ENCODE results near the gene THUMPD3.

Gene THUMPD3

DNA sequence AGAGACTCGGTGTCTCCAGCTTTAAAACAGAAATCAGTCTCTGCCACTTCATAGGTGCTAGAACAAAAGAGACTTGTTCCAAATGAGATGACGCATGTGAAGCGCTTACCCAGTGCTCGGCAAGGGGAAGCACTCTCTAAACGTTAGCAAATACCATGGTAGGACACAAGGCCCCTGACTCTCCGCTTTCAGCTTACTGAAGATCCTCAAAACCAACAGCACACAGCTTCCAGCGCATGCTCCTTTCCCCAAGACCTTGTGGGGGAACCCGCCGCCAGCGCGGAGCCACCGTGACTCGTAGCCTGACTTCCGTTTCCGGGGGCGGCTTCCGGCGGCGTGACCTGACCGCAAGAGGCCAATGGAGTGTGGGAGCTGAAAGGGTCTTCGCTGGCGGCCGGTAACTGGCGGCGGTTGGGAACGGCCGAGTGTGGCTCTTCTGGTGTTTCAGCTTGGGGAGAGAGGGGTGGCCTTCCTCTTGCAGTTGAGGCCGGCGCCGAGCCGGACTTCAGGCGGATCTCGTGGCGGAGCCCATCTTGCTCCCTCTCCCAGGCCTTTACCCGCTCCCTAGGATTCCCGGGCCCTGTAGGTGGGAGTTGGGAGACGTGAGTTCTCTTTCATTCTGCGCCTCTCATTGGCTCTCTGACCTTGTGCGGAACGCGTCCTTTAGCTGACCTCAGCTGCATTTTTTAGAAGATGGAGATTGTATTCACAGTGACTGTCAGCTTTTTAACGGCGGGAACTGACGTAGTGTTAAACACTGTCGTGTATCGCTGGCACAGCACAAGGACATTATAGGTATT, at the start of gene THUMPD3:
THUMPD3 (plus strand) TSS at position 324 of the 800 bp plus-strand sequence. CDS start 2,015 bp downstream, outside the sequence.
- no peaks in the 10 kb centered on the region for H3K4me1 ChIP-seq (ENCODE audit: control insufficient read depth, insufficient read depth, low read length)

GRCh38 chr3:9314796-9315195, 48.1 kb upstream of the THUMPD3 start:
- Histone ChIP-seq H3K9ac (ENCODE audit: low read length) (no peak overlapping the region), H3K4me1 (ENCODE audit: control insufficient read depth, insufficient read depth, low read length) (no peaks in the 10 kb centered on the region), H3K4me3 (ENCODE audit: low read length) (no peak overlapping the region)

More for the DNA sequence above, at the start of gene THUMPD3:
- no peaks in the 10 kb centered on the region for H3K27me3 ChIP-seq (ENCODE audit: control insufficient read depth, insufficient read depth, low read length)
- H3K36me3 ChIP-seq (ENCODE audit: control insufficient read depth, insufficient read depth, low read length): no peaks in the 10 kb centered on the region
- peak within 1 kb of the TSS; percentile 86 for H3K4me3 ChIP-seq (ENCODE audit: low read length)
- no peaks in the 10 kb centered on the region for H3K9me3 ChIP-seq (ENCODE audit: control insufficient read depth, low read length)
- H3K9ac ChIP-seq (ENCODE audit: low read length): peak within 1 kb of the TSS; percentile 86

GRCh38 chr3:9316881-9317361, 45.9 kb upstream of the THUMPD3 start:
- no peak overlapping the region for H3K4me3 ChIP-seq (ENCODE audit: low read length)

More at GRCh38 chr3:9314796-9315195, 48.1 kb upstream of the THUMPD3 start:
- Histone ChIP-seq H3K27me3 (ENCODE audit: control insufficient read depth, insufficient read depth, low read length) (no peaks in the 10 kb centered on the region), H3K9me3 (ENCODE audit: control insufficient read depth, low read length) (no peaks in the 10 kb centered on the region), H3K36me3 (ENCODE audit: control insufficient read depth, insufficient read depth, low read length) (no peaks in the 10 kb centered on the region)

GRCh38 chr3:9322780-9323179, 40.1 kb upstream of the THUMPD3 start:
- no peaks in the 10 kb centered on the region for H3K9me3 ChIP-seq (ENCODE audit: control insufficient read depth, low read length)
- no peak overlapping the region for H3K4me3 ChIP-seq (ENCODE audit: low read length)
- no peaks in the 10 kb centered on the region for H3K36me3 ChIP-seq (ENCODE audit: control insufficient read depth, insufficient read depth, low read length)
- no peak overlapping the region for H3K9ac ChIP-seq (ENCODE audit: low read length)
- no peaks in the 10 kb centered on the region for H3K4me1 ChIP-seq (ENCODE audit: control insufficient read depth, insufficient read depth, low read length)
- no peaks in the 10 kb centered on the region for H3K27me3 ChIP-seq (ENCODE audit: control insufficient read depth, insufficient read depth, low read length)

More at GRCh38 chr3:9316881-9317361, 45.9 kb upstream of the THUMPD3 start:
- no peaks in the 10 kb centered on the region for H3K36me3 ChIP-seq (ENCODE audit: control insufficient read depth, insufficient read depth, low read length)
- H3K9me3 ChIP-seq (ENCODE audit: control insufficient read depth, low read length): no peaks in the 10 kb centered on the region
- no peaks in the 10 kb centered on the region for H3K27me3 ChIP-seq (ENCODE audit: control insufficient read depth, insufficient read depth, low read length)
- H3K9ac ChIP-seq (ENCODE audit: low read length): peak overlapping the region; percentile 68
- no peaks in the 10 kb centered on the region for H3K4me1 ChIP-seq (ENCODE audit: control insufficient read depth, insufficient read depth, low read length)

DNA sequence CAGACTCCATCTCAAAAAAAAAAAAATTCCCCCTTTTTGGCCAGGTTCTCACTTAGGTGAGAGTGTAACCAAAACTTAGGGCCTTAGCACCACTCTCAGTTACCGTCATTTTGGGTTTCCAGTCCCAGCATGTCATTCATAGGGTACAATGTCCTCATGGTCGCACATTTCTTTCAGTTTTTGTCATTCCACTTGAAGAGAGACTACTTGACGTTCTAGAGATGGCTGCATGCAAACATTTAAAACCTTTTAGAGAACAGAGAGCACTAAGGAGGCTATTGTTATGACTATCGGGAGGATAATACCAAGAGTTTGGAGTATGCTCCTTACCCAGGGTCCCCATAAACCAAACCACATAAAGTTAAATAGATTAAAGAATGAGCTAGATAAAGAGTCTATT, 37.9 kb upstream of the THUMPD3 start:
- H3K4me3 ChIP-seq (ENCODE audit: low read length): no peak overlapping the region
- H3K4me1 ChIP-seq (ENCODE audit: control insufficient read depth, insufficient read depth, low read length): no peaks in the 10 kb centered on the region
- no peaks in the 10 kb centered on the region for H3K9me3 ChIP-seq (ENCODE audit: control insufficient read depth, low read length)
- H3K27me3 ChIP-seq (ENCODE audit: control insufficient read depth, insufficient read depth, low read length): no peaks in the 10 kb centered on the region
- no peak overlapping the region for H3K9ac ChIP-seq (ENCODE audit: low read length)
- H3K36me3 ChIP-seq (ENCODE audit: control insufficient read depth, insufficient read depth, low read length): no peaks in the 10 kb centered on the region

GRCh38 chr3:9327578-9327977, 35.3 kb upstream of the THUMPD3 start:
- no peaks in the 10 kb centered on the region for H3K27me3 ChIP-seq (ENCODE audit: control insufficient read depth, insufficient read depth, low read length)
- H3K9ac ChIP-seq (ENCODE audit: low read length): no peak overlapping the region
- H3K9me3 ChIP-seq (ENCODE audit: control insufficient read depth, low read length): no peaks in the 10 kb centered on the region
- H3K4me3 ChIP-seq (ENCODE audit: low read length): no peak overlapping the region
- no peaks in the 10 kb centered on the region for H3K4me1 ChIP-seq (ENCODE audit: control insufficient read depth, insufficient read depth, low read length)
- H3K36me3 ChIP-seq (ENCODE audit: control insufficient read depth, insufficient read depth, low read length): no peaks in the 10 kb centered on the region

DNA sequence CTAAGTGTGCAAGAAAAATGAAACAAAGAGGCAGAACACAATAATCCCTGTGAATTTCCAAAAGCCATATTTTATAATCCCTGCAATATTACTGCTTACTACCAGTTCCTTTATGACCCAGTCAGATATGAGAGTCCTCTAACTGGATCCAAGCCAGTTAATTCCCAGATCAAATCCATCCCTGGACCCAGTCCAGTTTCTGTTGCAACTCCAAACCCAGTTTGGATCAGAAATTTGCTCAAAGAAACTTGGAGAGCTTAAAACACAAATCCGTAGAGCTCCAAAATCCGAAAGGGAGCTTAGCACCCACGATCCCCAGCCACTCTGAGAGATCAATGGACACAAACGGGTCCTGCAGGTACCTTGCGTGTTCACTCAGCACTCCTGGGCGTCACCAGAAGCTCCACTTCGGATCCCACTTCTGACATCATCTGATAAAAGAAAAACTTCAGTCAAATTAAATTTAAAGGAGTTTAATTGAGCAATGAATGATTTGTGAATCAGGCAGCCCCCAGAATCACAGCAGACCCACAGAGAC, 32.6 kb upstream of the THUMPD3 start:
- Histone ChIP-seq H3K9me3 (ENCODE audit: control insufficient read depth, low read length) (no peaks in the 10 kb centered on the region), H3K4me1 (ENCODE audit: control insufficient read depth, insufficient read depth, low read length) (no peaks in the 10 kb centered on the region), H3K9ac (ENCODE audit: low read length) (no peak overlapping the region), H3K36me3 (ENCODE audit: control insufficient read depth, insufficient read depth, low read length) (no peaks in the 10 kb centered on the region), H3K4me3 (ENCODE audit: low read length) (no peak overlapping the region), H3K27me3 (ENCODE audit: control insufficient read depth, insufficient read depth, low read length) (no peaks in the 10 kb centered on the region)

DNA sequence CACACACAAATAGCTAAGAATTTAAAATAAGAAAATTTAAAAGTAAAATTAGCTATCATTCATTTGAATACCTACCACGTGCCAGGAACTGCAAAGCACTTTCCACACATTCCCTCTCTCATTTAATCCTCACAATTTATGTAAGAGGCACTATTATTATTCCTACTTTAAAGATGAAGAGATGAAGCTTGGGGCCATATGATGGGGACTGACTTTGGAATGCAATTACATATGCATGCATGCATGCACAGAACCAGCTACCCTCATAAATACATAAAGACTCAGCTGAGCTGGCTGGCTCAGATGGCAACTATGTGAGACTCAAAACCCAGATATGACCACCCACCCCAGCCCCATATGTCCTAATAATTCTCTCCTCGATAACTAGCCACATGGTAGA, 31.7 kb upstream of the THUMPD3 start:
- no peaks in the 10 kb centered on the region for H3K36me3 ChIP-seq (ENCODE audit: control insufficient read depth, insufficient read depth, low read length)
- no peaks in the 10 kb centered on the region for H3K4me1 ChIP-seq (ENCODE audit: control insufficient read depth, insufficient read depth, low read length)
- no peaks in the 10 kb centered on the region for H3K9me3 ChIP-seq (ENCODE audit: control insufficient read depth, low read length)
- H3K27me3 ChIP-seq (ENCODE audit: control insufficient read depth, insufficient read depth, low read length): no peaks in the 10 kb centered on the region
- H3K9ac ChIP-seq (ENCODE audit: low read length): no peak overlapping the region
- no peak overlapping the region for H3K4me3 ChIP-seq (ENCODE audit: low read length)

- Histone ChIP-seq H3K4me1 (ENCODE audit: control insufficient read depth, insufficient read depth, low read length) (no peaks in the 10 kb centered on the region), H3K9me3 (ENCODE audit: control insufficient read depth, low read length) (no peaks in the 10 kb centered on the region), H3K27me3 (ENCODE audit: control insufficient read depth, insufficient read depth, low read length) (no peaks in the 10 kb centered on the region), H3K9ac (ENCODE audit: low read length) (no peak overlapping the region), H3K4me3 (ENCODE audit: low read length) (no peak overlapping the region), H3K36me3 (ENCODE audit: control insufficient read depth, insufficient read depth, low read length) (no peaks in the 10 kb centered on the region)
Measured at GRCh38 chr3:9332250-9333030, 30.4 kb upstream of the THUMPD3 start.

GRCh38 chr3:9339761-9340471, 22.9 kb upstream of the THUMPD3 start:
- Histone ChIP-seq H3K27me3 (ENCODE audit: control insufficient read depth, insufficient read depth, low read length) (no peaks in the 10 kb centered on the region), H3K4me3 (ENCODE audit: low read length) (no peak overlapping the region), H3K4me1 (ENCODE audit: control insufficient read depth, insufficient read depth, low read length) (peaks cover 7% of the 10 kb centered on the region), H3K9ac (ENCODE audit: low read length) (no peak overlapping the region), H3K9me3 (ENCODE audit: control insufficient read depth, low read length) (no peaks in the 10 kb centered on the region), H3K36me3 (ENCODE audit: control insufficient read depth, insufficient read depth, low read length) (no peaks in the 10 kb centered on the region)

DNA sequence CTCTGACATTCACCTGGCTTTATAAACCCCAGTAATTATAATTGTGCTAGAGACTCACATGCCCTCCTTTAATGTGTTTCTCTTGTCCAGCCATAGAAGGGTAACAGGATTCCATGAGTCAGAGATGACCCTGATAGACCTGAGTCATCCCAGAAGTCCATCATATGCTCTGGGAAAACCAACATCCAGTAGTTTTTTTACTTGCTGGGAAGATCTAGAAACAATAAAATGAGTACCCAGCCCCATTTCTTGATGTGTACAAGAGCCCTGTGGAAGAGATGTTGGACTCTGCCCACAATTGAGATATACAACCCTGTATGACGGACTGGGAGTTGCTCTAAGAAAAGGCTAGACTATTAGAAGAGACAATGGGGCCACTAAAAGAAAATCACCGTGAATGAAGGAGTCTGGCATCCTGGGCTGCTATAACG, 22.4 kb upstream of the THUMPD3 start:
- no peak overlapping the region for H3K4me3 ChIP-seq (ENCODE audit: low read length)
- H3K9me3 ChIP-seq (ENCODE audit: control insufficient read depth, low read length): no peaks in the 10 kb centered on the region
- H3K27me3 ChIP-seq (ENCODE audit: control insufficient read depth, insufficient read depth, low read length): no peaks in the 10 kb centered on the region
- H3K9ac ChIP-seq (ENCODE audit: low read length): no peak overlapping the region
- peaks cover 7% of the 10 kb centered on the region for H3K4me1 ChIP-seq (ENCODE audit: control insufficient read depth, insufficient read depth, low read length)
- no peaks in the 10 kb centered on the region for H3K36me3 ChIP-seq (ENCODE audit: control insufficient read depth, insufficient read depth, low read length)

All from mucosa of stomach (tissue), 1 donor.